ENCODE measurements around the gene CELA3B.
"Not testable (repeated sequence)": the region's sequence is repeated elsewhere in the genome, so short reads cannot be mapped to it uniquely, and the experiment has no call there.

CELA3B gene, protein sequence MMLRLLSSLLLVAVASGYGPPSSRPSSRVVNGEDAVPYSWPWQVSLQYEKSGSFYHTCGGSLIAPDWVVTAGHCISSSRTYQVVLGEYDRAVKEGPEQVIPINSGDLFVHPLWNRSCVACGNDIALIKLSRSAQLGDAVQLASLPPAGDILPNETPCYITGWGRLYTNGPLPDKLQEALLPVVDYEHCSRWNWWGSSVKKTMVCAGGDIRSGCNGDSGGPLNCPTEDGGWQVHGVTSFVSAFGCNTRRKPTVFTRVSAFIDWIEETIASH

DNA sequence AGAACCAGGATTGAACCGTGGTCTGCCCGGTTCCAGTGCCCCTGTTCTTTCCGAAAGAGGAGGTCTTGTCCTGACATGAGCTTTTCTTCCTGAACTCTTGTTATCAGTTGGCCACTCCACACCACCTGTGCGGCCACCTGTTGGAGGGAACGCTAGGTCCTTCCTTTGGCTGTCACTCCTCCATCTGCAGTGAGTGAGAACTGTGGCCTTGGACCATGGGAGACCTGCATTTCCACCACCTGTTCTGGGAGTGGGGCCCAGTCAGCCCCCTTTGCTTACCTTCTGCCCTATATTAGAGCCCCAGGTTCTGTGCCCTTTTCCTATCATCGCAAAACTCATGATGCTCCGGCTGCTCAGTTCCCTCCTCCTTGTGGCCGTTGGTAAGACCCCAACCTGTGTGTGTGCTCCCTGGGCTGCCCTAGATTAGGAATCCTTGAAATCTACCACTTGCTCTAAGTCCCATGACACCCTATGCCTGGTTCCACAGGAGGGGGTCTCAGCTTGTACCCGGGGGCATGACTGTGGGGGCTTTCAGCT is at the start of gene CELA3B:
Gene CELA3B (plus strand): TSS at position 320 of the 537 bp plus-strand sequence. CDS start 18 bp downstream, at position 338.
- not testable (repeated sequence) for DNase-seq

DNA sequence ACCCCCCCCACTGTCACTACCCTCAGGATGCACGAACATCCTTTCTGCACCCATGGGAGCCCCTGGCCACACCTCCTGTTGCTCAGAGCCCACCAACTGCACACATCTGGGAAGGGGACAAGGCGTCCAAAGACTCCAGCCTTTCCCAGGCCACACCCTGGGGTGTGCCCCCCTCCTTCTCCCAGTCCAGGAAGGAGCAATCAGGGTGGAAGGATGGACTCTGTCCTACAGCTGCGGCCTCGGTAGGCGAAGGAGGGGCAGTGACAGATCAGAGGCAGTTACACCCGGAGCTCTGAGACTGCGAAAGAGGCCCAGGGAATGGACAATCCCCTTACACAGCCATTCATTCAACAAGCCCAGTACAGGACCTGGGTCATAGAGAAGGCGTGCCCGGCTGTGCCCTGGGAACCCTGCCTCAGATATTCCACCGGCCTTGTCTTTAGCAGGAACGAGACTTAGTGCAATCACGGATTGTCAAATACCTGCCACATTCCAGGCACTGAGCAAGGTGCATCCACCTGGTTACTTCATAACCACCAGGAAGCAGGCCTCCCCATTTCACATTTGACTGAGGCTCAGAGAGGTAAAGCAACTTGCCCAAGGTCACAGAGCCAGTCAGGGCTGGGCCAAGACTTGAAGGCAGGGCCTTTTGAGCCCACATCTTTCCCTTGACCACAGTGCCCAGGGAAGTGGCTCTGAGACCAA is 49.1 kb upstream of the CELA3B start:
- no peak for DNase-seq

DNA sequence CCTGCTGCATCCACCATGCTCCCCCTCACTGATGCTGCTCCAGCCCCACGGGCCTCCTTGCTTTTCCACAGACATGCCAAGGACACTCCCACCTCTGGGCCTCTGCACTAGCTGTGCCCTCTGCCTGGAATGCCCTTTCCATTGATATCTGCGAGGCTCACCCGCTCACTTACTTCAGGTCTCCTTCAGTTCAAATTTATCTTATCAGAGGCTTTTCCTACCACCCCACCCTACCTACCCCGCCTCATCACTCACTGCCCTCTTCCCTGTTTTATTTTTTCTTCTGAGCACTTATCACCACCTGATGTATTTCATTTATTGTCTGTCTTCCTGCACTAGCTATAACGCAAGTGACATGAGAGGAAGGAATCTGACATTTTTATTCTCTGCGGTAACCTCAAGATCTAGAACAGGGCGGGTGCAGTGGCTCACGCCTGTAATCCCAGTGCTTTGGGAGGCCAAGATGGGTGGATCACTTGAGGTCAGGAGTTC is 46.7 kb upstream of the CELA3B start:
- DNase-seq, result no peak

DNA sequence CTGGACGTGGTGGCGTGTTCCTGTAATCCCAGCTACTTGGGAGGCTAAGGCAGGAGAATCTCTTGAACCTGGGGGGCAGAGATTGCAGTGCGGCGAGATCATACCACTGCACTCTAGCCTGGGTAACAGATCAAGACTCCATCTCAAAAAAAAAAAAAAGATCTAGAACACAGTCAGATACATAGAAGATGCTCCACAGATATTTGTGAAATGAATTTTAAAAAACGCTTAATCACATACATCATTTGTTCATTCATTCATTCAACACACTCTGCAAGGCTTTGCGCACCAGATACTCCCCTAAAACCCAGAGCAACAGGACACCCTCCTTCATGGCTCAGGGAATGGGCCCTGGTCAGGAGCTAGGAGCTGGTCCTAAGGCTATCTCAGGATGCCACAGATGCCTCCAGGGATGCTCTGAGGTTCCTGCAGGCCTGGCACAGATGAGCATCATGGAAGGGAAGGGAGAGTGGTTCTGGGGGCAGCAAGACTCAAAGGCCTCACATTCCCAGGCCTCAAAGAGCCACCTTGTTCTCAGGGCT is 46.1 kb upstream of the CELA3B start:
- no peak for DNase-seq

DNA sequence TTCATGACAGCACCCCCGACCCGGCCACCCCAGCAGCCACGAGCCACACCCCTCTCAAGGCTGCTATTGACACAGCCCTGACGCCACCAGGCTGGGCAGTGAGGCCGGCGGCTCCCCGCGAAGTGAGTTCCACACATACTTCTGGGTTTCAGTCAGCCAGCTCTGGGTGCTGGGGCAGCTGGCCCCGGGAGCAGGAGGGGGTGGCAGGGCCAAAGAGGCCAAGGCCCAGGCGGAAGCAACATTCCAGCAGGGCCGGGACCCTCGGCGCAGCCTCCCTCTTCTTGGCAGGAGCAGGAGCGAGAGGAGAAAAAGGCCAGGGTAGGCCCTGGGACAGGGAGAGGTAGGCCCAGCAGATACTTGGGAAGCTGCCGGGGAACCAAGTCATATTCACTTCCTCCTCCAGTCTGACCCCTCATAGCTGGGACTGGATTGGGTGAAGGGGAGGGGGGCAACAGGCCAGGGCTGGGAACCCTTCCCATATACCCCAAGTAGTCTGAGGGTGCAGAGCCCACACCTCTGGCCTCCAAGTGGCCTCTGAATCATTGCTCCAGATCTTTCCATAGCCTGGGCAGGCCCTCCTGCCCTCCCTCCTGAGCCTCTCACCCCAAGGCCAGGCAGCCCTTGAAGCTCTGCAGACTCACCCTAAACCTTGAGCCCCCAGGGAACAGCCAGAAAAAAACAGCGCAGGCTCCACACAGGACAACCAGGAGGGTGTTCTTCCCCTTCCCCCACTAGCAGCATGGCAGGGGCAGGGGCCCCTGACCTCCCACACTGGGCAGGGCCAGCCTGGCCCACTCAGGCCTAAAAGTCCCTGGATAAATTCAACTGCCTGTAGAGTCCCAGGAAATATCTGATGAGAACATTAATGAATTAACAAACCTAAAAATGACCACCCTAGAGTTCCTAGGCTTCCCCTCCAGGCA is 45.4 kb upstream of the CELA3B start:
- peak; percentile 71 for DNase-seq

DNA sequence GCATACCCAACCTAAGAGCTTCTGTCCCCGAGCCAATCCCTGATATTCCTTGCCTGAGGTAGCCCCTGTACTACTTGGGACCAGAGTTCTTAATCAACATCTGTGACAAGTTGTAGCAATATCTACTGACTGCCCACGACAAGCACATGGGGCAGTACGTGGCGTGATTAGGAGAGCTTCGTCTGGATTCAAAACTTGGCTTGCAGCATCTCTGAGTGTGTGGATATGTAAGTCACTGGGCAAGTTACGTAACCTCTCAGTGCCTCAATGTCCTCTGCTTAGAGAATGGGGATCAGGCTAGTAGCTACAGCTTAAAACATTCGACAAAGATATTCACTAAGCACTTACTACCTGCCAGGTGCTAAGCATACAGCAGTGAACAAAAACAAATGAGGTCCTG is 44.7 kb upstream of the CELA3B start:
- no peak for DNase-seq

DNA sequence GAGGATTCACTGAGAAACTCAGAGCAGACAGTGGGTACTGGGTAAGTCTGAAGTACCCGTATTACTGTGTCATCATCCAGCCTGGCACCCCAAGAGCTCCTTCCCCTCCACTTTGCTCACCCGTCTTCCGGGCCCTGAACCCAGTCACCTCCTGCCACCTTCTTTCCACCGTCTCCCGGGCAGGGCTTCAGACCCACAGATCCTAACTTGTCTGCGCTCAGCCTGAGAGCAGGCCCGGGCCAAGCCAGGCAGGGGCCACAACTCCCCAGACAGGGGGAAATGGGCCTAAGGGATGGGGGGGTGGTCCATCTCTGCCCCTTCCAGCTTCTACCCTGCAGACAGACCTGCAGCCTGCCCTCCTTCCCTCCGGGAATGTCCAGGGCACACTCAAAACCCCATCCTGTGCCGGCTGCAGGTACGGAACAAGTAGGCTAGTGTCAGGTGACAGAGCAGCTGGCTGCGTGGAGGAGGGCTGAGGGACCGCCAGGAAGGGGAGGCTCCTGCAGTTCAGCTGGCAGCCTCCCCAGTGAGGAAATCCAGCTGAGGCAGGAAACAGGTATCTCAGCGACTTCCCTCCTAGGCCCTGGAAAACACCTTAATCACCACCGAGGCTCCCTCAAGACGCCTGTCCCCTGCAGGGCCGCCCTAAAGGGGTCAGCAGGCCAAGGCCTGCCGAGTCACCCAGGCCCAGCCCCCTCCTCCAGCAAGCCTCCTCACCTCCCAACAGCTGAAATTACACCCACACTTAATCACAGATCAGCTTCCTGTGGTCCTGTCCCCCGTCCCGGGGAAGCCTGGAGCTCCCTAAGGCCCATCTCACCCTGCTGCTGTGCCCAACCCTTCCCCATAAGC is 43.2 kb upstream of the CELA3B start:
- no peak for DNase-seq

DNA sequence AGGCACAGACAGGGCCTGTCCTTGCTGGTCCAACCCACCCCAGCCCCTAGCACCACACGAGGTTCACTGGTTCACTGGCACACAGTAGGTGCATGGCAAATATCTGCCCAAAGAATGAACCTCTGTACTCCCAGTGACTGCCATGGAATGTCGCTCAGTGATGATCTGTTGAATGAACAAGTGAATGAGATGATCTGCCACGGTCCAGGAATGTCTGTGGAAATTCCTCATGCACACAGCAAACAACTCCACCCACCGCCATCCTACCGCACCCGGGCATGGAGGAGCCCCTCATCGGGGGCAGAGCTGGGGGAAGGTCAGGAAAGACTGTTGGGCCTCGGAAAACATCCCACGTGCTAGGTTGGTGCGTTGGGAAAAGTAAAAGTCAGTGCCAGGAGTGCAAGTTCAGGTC is 41.4 kb upstream of the CELA3B start:
- DNase-seq, result no peak

DNA sequence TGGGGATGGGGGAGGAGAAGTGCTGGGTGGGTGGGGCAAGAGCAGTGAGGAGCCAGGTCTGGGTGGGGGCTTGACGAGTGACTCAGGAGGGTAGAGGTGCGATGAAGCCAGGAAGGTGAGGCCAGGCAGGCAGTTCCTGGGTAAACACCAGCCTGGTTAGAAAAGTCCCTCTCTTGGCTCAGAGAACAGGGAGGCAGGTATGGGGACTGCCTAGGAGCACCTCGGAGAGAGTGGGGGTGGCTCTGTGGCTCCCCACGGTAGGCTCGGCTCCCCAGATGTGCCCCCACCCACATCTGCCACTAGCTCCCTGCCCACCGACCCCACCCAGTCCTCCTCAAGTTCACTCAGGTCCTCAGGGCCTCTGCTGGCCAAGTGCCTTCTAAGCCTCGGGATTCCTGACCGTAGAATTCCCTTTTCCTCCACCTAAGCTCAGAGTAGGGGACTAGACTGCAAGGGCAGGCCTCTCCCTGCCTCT is 40.9 kb upstream of the CELA3B start:
- DNase-seq, result no peak

DNA sequence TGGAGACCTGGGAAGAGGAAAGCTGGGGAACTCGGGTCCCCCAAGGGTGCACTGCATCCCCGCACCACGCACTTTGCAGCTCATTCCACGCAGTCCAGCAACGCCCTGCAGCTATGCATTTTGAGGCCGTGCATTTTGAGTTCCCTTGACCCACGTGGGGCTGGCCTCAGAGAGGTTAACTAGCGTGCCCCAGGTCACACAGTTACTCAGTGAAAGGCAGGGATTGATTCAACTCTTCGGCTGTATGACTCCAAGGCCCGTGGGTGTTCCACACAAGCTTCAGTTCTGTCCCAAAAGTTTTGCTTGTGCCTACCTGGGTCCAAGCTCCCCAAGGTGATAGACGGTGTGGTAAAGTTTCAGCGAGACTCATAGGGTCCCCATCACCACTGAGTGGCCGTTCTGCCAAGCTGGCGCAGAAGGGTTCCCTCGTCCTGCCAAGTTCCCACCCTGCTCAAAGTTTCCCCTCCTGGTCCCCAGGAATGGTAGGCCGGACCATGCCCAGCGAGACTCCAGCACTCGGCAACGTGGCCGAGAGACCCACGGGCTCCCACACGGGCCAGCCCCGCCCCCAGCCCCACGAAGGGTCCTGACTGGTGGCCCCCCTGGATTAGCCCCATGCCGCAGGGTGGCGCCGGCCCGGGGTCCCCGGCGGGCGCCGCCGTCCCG is 40.3 kb upstream of the CELA3B start:
- no peak for DNase-seq

DNA sequence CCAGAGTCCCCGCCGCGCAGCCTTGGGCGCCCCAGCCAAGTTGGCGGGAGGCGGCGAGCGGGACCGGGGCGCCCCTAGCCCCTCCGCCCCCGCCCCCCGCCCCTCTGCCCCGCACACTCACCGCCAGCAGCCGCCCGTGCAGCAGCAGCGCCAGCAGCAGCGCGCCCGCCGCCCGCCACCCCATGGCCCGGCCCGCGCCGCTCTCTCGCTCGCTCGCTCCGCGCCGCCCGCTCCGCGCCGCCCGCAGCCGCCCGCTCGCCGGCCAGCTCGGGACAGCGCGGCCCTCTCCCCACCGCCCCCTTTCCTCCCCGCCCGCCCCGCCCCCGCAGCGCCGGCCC is 39.8 kb upstream of the CELA3B start, which contains the start of gene HSPG2:
Gene HSPG2 (minus strand): TSS at position 277 of the 338 bp plus-strand sequence. CDS start 93 bp downstream, at position 184.
- DNase-seq, result no peak

DNA sequence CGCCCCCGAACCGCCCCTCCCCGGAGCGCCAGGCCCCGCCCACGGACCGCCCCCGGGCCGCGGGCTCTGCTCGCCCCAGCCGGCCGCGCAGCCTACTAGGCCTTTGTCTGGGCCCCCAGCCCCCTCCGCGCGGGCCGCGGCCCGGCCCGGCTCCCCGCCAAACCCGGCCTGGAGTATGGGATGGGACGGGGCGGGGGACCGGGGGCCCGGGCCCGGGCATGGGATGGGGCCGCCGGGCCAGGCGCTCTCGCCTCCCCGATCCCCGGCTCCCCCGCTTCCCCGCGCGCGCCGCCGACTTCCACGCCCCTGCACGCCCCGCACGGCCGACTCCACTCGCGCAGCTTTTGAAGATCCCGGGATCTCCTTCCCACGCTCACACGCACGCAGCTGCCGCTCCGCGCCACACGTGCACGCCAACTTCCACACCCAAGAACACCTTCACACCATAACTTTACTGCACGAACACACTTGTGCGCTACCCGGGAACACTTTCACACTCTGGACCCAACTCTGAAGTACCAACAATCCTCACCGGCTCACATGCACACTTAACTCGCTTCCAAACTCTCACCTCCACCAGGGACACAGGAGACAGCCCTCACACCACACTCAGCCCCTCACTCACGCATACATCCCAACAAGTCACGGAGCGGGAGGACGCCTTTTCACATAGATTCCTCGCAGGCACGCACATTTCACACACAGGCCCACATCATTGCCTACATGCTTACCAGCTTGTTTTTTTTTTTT is 39.3 kb upstream of the CELA3B start:
- no peak for DNase-seq

DNA sequence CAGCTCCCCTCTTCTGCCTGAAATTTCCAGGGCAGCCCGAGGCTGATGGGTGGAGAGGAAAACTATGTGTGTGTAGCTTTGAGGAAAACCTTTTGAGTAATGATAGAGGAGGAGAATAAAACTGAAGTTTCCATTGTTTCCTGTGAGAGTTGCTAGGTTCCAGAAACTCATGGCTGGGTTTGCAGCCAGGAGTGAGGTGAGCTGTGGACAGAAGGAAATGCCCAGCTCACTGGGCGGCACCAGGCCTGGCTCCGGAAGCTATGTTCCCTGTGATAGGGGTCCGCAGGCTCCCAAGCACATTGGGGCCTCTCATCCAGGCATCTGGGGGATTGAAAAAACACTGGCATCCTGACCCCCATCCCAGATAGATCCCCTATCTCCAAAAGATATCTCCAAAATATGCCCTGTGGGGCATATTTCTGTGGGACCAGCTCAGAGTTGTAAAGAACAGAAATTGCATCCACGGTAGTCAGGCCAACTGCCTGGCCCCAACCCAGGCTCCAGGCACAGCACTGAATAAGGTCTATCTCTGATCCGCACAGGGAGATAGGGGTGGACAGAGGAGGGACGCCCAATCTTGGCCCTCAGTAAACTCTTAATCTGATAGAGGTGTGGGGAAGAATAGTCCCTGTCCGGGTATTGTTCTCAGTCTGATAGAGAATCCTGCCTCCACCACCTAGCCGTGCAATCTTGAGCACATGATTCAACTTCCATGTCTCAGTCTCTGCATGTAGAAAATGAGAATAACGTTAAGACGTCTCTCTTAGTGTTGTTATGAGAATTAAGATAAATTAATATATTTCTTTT is 37.9 kb upstream of the CELA3B start:
- no peak for DNase-seq

DNA sequence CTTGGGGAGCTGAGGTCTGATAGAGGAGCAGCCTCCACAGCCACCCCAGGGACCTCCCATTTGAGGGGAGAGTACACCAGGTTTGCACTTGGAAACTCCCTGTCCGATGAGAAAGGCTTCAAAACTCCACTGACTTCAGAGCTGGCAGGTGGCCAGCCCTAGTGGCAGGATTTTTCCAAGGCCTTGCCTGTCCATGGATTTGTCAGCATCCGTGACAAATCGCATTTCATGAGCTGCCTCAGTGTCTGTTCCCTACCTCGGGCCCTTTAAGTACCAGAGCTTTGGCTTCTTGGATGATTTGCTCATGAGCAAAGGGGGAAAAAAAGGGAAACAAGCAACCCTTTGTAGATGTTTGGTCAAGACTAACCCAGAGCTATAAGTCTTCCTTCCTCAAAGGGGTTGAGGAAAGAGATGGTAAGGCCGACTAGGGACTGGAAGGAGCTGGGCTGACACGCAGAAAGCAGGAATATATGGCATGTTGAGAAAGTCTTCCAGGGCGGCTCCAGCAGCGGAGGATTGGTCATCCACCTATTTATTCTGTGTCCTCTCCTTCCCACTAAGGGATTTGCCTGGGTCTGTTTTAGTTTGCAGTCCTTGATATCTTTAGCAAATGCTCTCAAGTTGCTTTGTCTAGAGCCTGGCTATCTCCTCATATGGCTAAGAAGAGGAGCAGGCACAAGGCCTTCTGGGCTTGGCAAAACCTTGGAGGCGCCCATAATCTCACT is 37.0 kb upstream of the CELA3B start:
- no peak for DNase-seq

DNA sequence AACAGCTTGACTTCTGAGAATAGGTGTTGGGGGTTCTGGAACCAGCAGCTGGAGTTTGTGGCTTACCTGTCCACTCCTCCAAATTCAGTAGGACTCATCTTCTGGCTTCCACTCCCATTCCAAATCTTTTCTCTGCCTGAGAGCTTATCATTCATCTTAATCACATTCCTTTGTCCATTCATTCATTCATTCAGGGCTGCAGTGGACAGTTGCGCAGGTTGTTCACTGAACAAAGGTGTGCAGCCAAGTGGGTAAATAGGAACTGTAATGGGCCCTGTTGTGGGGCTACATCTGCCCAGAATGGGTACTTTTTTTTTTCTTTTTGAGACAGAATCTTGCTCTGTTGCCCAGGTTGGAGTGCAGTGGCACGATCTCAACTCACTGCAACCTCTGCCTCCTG is 36.3 kb upstream of the CELA3B start:
- DNase-seq, result no peak

DNA sequence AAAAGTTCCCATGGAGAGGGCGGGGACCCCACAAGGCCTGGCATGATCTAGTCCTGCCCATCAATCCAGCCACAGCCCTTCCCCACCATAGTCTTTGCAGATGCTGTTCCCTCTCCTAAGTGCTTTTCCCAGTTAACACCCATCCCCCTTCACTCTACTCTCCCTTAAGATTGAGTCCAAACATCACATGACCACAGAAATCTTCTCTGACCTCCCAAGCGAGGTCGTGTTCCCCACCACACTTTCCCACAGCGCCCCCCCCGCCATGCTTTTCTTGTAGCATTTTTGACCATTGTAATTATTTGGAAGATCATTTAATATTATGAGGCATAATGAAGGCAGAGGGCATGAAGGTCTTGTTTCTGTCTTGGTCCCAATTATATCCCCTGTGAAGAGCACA is 35.5 kb upstream of the CELA3B start:
- DNase-seq, result no peak

DNA sequence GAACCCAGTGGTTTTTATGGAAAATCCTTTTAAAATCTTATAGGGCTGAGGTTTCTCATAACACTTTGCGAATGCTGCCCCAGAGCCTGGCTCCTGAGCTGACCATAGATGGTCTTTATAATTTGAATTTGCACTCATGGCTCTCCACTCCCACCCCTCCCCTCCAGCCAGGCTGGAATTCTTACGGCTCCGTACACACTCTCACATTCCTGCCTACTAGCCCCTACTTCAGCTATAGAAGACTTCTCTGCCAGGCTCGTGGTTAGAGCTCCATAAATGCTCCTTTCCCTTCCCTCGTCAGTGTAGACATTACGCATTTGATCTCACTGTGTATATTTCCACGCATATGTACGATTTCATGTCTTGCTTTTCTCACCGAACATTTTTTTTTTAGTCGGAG is 34.4 kb upstream of the CELA3B start:
- no peak for DNase-seq

DNA sequence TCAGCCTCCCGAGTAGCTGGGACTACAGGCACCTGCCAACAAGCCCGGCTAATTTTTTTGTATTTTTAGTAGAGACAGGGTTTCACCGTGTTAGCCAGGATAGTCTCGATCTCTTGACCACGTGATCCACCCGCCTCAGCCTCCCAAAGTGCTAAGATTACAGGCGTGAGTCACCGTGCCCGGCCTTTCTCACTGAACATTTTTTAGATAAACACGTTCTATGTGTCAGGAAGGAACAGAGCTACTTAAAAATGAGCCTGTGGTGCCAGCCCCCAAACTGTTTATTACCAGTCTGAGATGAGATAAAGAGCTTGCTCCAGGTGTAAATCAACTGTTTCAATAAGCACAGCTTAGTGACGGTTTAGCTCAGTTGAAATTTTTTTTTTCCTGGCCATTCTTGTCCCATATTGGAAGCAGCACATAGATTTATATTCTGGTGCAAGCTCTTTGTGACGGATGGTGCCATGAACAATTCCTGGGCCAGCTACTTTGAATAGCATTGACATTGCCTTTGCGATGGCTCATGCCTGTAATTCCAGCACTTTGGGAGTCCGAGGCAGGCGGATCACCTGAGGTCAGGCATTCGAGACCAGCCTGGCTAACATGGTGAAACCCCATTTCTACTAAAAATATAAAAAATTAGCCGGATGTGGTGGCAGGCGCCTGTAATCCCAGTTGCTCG is 33.7 kb upstream of the CELA3B start:
- not testable (repeated sequence) for DNase-seq
